Cardiac muscle cell (in vitro differentiated cells and primary cell): Measurements from ENCODE around the gene DIAPH2. TPM values are rescaled to one million over a fixed set of nuclear protein-coding genes. Genes with fewer than 3 reads are reported as not detected.
"Not testable (repeated sequence)": the region's sequence is repeated elsewhere in the genome, so short reads cannot be mapped to it uniquely, and the experiment has no call there.

Experiments used
- DNase-seq, 2 donors: peaks; one replicate each; pipeline versions ENCODE4 v3.0.0 to v3.0.0-alpha.2; 2010 to 2017; ENCODE audit warnings: low read depth in 1 of 2, low spot score in 1 of 2
- H3K27ac ChIP-seq: fragments of 200-600 bp; sonication (generic); 2 replicates; pipeline ENCODE4 v1.5.1; 2016
- H3K27me3 ChIP-seq: fragments of 200-600 bp; sonication (generic); 2 replicates; pipeline ENCODE4 v1.6.0; 2016; ENCODE audit warnings: control low read depth
- H3K36me3 ChIP-seq: fragments of 200-600 bp; sonication (generic); 2 replicates; pipeline ENCODE4 v1.5.1; 2016; ENCODE audit warnings: control low read depth
- H3K4me1 ChIP-seq: fragments of 200-600 bp; sonication (generic); 2 replicates; pipeline ENCODE4 v1.8.1; 2017; ENCODE audit warnings: low read depth, mild to moderate bottlenecking, mixed run types
- H3K4me3 ChIP-seq: fragments of 200-600 bp; sonication (generic); 2 replicates; pipeline ENCODE4 v1.5.1; 2016; ENCODE audit warnings: mild to moderate bottlenecking
- H3K9me3 ChIP-seq: fragments of 200-600 bp; sonication (generic); 2 replicates; pipeline ENCODE4 v1.5.1; 2017; ENCODE audit warnings: low read depth, mild to moderate bottlenecking, control low read depth
- CTCF ChIP-seq: IDR thresholded peaks from 2 replicates; pipeline ENCODE4 v1.5.1; 2012; ENCODE audit warnings: low read depth, mild to moderate bottlenecking, low read length
- polyA plus RNA-seq: library from polyadenylated mRNA; unstranded; fragments of >200 nt; fragmentation: Nextera tagmentation; extraction: Ambion mirVana; gene quantifications from 2 replicates; pipeline ENCODE4 v1.2.1, GENCODE V29; 2016
- total RNA-seq: library from RNA; depleted of rRNA; stranded (reverse); fragments of >200 nt; gene quantifications from 2 replicates; pipeline ENCODE4 v1.2.3, GENCODE V29; 2016

Gene DIAPH2
- total and polyA plus RNA-seq, 2 experiments from 2014 or later = 9.1 to 18.4 TPM

- Histone ChIP-seq H3K27ac (no peak overlapping the region), H3K9me3 (no peaks in the 10 kb centered on the region), H3K4me1 (peaks cover 7% of the 10 kb centered on the region), H3K36me3 (no peaks in the 10 kb centered on the region), H3K4me3 (no peak overlapping the region), H3K27me3 (no peaks in the 10 kb centered on the region)
- no peak for TF ChIP-seq CTCF
- no peak for DNase-seq
Measured at GRCh38 chrX:96838537-96838936, 153.9 kb downstream of the DIAPH2 start.

DNA sequence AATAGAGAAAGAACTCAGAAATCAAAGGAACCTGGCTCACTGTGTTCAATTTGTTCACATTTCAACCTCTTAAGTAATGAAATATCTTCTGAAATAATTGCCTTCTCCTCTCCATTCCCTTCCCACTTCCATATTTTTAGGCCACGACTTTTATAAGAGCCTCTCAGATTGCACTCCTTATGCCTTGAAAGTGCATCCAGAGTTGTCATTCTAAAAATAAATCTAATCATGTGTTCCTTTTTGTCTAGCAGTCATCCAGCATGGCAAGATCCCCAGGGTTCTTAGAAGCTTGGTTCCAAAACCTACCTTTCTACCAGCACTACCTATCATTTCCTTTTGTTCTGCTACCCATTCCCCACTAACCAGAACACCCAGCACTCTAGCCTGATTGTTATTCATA is 156.7 kb downstream of the DIAPH2 start:
- Histone ChIP-seq H3K9me3 (no peaks in the 10 kb centered on the region), H3K27me3 (no peaks in the 10 kb centered on the region), H3K36me3 (no peaks in the 10 kb centered on the region), H3K4me3 (no peak overlapping the region), H3K27ac (no peak overlapping the region), H3K4me1 (peaks cover 7% of the 10 kb centered on the region)
- TF ChIP-seq CTCF = no peak
- DNase-seq = no peak

DNA sequence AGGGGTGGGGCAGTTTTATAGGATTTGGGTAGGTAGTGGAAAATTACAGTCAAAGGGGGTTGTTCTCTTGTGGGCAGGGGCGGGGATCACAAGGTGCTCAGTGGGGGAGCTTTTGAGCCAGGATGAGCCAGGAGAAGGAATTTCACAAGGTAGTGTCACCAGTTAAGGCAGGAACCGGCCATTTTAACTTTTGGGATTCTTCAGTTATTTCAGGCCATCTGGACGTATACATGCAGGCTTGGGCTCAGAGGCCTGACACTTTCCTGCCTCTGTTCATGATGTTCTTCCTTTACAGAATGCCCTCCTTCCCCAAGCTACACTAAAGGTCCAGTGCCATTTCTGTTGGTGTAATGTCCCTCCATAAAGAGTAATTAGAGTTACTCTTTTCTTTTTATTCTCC is 157.2 kb downstream of the DIAPH2 start:
- not testable (repeated sequence) for DNase-seq, H3K36me3 ChIP-seq, H3K27me3 ChIP-seq, H3K4me1 ChIP-seq, H3K4me3 ChIP-seq, H3K9me3 ChIP-seq, H3K27ac ChIP-seq

DNA sequence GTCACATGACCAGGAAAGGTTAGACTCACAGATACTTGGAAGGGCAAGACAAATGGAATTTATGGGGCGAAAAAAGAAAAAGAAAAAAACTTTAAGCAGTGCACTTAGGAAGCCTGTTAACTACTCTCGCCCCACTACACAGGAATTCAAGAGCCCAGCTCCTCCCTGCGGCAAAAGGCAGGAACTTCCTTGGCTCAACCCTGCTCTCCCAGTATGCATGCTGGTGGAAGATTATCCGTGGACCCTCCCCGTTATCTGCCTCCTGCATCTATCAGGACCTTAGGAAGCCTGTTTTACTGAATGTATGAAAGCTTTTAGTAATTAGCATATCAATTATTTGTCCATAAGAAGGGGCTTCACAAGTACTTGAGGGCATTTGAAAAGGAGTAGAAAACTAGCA is 158.9 kb downstream of the DIAPH2 start:
- no peaks in the 10 kb centered on the region for H3K27me3 ChIP-seq
- TF ChIP-seq CTCF = peak; percentile 35
- H3K36me3 ChIP-seq = no peaks in the 10 kb centered on the region
- H3K27ac ChIP-seq = no peak overlapping the region
- DNase-seq = peak; percentile 33 to 43
- H3K4me1 ChIP-seq = peaks cover 7% of the 10 kb centered on the region
- H3K4me3 ChIP-seq = no peak overlapping the region
- no peaks in the 10 kb centered on the region for H3K9me3 ChIP-seq

DNA sequence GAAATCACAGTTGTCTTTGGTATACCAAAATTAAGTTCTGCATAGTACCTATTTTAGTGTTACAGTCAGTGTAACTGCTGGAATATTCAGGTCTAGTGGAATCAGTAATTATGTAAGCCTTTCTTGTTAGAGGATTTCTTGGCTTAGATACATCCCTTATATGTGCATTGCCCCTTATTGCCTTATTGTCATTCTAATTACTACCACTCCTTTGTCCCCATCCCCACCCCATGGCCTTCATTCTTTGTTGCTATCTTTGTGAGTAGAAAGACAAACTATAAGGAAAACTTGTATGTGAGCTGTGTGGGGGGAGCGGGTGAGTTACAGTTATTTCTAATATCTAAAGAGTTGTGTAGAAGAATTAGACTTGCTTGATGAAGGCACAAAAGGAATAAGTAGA is 162.2 kb downstream of the DIAPH2 start:
- Histone ChIP-seq H3K36me3 (no peaks in the 10 kb centered on the region), H3K9me3 (no peaks in the 10 kb centered on the region), H3K4me3 (no peak overlapping the region), H3K27ac (no peak overlapping the region), H3K4me1 (no peaks in the 10 kb centered on the region), H3K27me3 (no peaks in the 10 kb centered on the region)
- no peak for TF ChIP-seq CTCF
- no peak for DNase-seq

DNA sequence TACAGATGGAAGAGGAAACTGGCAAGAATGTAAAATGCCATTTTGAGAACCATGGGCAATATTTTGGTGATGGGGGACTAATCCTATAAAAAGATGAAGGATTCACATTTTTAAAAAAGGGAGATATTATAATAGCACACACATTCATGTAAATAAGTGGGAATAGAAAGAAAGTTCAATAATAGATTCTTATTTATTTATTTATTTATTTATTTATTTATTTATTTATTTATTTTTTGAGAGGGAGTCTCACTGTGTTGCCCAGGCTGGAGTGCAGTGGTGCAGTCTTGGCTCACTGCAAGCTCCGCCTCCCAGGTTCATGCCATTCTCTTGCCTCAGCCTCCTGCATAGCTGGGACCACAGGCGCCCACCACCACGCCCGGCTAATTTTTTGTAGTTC is 174.8 kb downstream of the DIAPH2 start:
- not testable (repeated sequence) for H3K36me3 ChIP-seq, H3K4me3 ChIP-seq, H3K9me3 ChIP-seq, DNase-seq, H3K27ac ChIP-seq, H3K27me3 ChIP-seq
- H3K4me1 ChIP-seq = peaks cover 13% of the 10 kb centered on the region

DNA sequence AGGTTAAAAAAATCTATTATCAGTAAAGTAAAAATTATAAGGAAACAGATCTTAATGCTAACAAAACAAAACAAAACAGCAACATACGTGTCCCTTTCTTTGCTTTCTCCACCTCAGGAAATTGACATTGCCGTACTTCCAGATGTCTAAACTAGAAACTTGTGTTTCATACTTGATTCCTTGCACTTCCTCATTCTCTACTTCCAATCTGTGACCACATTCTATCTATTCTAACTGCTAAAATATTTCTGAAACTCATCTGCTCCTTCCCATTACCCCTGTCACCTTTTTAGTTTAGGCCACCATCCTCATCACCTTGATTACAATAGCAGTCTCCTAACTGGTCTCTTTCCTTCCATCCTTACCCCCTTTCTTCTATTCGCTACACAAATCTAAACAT is 176.6 kb downstream of the DIAPH2 start:
- no peak for DNase-seq
- no peak for TF ChIP-seq CTCF
- Histone ChIP-seq H3K27me3 (no peaks in the 10 kb centered on the region), H3K4me1 (peaks cover 8% of the 10 kb centered on the region), H3K36me3 (no peaks in the 10 kb centered on the region), H3K27ac (no peak overlapping the region), H3K4me3 (no peak overlapping the region), H3K9me3 (no peaks in the 10 kb centered on the region)
